ENCODE measurements around the gene YBX2. TPM values are rescaled to one million over a fixed set of nuclear protein-coding genes. Genes with fewer than 3 reads are reported as not detected.

Gene YBX2
- total and polyA plus RNA-seq, 2 experiments from 2014 or later = 0.22 TPM; not detected in 1

DNA sequence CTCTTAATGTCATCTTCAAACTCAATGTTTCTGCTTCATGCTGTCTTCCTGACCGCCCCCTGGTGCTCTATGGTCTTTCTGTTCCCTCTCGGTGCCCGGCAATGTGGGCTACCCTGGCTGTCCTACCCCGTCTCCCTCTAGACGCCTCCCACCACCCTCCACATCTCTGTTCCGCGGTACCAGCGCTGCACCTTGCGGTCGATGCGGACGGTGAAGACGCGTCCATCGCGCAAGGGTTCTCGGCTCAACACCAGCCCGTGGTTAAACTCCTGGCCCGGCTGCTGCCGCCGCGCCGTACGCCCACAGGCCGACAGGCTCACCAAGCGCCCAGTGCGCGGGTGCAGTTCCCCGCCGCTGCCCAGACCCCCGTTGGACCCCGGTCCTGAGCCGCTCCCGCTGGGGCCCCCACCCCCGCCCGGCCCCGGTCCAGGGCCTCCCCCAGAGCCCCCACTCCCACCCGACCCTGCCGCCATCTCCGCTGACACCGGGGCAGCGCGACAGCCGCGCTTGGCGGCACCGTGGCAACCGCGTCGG lies 34.5 kb upstream of the YBX2 start, which contains the start of gene NEURL4:
TSS of gene NEURL4 (minus strand) at position 496 of the 534 bp plus-strand sequence. CDS start at position 473, 23 bp downstream.
- Histone ChIP-seq H3K4me2 (ENCODE audit: unreplicated experiment) (peak within 1 kb of the TSS; percentile 88), H3F3A (ENCODE audit: insufficient read depth) (no peaks in the 10 kb centered on the region), H3K9me2 (ENCODE audit: insufficient read depth) (no peaks in the 10 kb centered on the region), H3K4me1 (ENCODE audit: insufficient read depth) (peaks cover 7% of the 10 kb centered on the region; the same call in 1 of the 2 replicates), H4K20me1 (ENCODE audit: insufficient read depth) (no peaks in the 10 kb centered on the region), H3K27ac (peak within 1 kb of the TSS; percentile 60), H3K79me2 (ENCODE audit: insufficient read depth) (peaks cover 21% of the 10 kb centered on the region), H3K36me3 (ENCODE audit: low read depth) (no peaks in the 10 kb centered on the region; the same call in 1 of the 2 replicates), H3K9ac (peak within 1 kb of the TSS; percentile 80), H3K27me3 (replicated peaks; ENCODE audit: insufficient read depth) (no peaks in the 10 kb centered on the region), H3K4me3 (peak within 1 kb of the TSS; percentile 83), H2AFZ (peak within 1 kb of the TSS; percentile 87), H3K9me3 (ENCODE audit: low read depth) (no peaks in the 10 kb centered on the region)
- 0 to 2% methylated on average over 35 to 49 of the region's 50 CpGs for WGBS, 2 experiments (ENCODE audit: low coverage in 1 of 2, low lambda C conversion rate in 2 of 2, missing lambda C conversion rate in 2 of 2)
- no peak for TF ChIP-seq EZH2phosphoT487 (IDR thresholded peaks at IDR 0.05; ENCODE audit: insufficient read depth, low read depth)
- TF ChIP-seq EZH2 (IDR thresholded peaks at IDR 0.05; ENCODE audit: insufficient read depth, poor library complexity, severe bottlenecking) = no peak
- in situ Hi-C loops (cut with MboI) = no loop called here
- DNase-seq = peak; percentile 76

DNA sequence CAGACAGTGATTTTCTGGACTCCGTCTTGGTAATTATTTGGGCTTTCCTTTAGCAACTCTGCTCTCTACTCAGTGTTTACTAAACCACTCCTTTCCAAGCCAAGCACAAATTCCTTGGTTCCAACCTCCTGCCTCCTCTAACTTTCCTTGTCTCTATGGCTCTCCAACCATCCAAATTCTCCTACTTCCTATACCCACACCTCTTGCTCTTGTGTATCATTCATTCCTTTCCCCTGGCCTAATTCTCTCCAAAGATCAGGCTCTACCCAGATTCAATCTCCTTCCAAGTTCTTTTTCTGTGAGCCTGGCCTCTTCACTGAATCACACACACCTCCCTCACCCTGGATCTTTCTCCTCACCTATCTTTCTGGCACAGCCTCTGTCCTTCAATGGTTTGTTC lies 33.6 kb upstream of the YBX2 start:
- Histone ChIP-seq H3K4me3 (peak overlapping the region; percentile 83), H3K79me2 (ENCODE audit: insufficient read depth) (peaks cover 21% of the 10 kb centered on the region), H3F3A (ENCODE audit: insufficient read depth) (no peaks in the 10 kb centered on the region), H3K36me3 (ENCODE audit: low read depth) (peaks cover 7% of the 10 kb centered on the region; the same call in 1 of the 2 replicates), H3K9me3 (ENCODE audit: low read depth) (no peaks in the 10 kb centered on the region), H3K9ac (peak overlapping the region; percentile 80), H3K9me2 (ENCODE audit: insufficient read depth) (no peaks in the 10 kb centered on the region), H3K27me3 (replicated peaks; ENCODE audit: insufficient read depth) (no peaks in the 10 kb centered on the region), H4K20me1 (ENCODE audit: insufficient read depth) (no peaks in the 10 kb centered on the region), H3K4me1 (ENCODE audit: insufficient read depth) (peaks cover 7% of the 10 kb centered on the region; the same call in 1 of the 2 replicates), H3K27ac (no peak overlapping the region), H2AFZ (no peak overlapping the region), H3K4me2 (ENCODE audit: unreplicated experiment) (peak overlapping the region; percentile 88)
- DNase-seq = no peak
- in situ Hi-C loops (cut with MboI) = no loop called here
- 56 to 67% methylated on average over 1 of the region's 1 CpG for WGBS, 2 experiments (ENCODE audit: low coverage in 1 of 2, low lambda C conversion rate in 2 of 2, missing lambda C conversion rate in 2 of 2)
- TF ChIP-seq EZH2phosphoT487 (IDR thresholded peaks at IDR 0.05; ENCODE audit: insufficient read depth, low read depth) (no peak), EZH2 (IDR thresholded peaks at IDR 0.05; ENCODE audit: insufficient read depth, poor library complexity, severe bottlenecking) (no peak)

- Histone ChIP-seq H2AFZ (no peak overlapping the region), H3F3A (ENCODE audit: insufficient read depth) (no peaks in the 10 kb centered on the region), H3K27ac (no peak overlapping the region), H3K4me1 (ENCODE audit: insufficient read depth) (peaks cover 7% of the 10 kb centered on the region; the same call in 1 of the 2 replicates), H3K27me3 (replicated peaks; ENCODE audit: insufficient read depth) (no peaks in the 10 kb centered on the region), H3K36me3 (ENCODE audit: low read depth) (peaks cover 7% of the 10 kb centered on the region; the same call in 1 of the 2 replicates), H3K9me3 (ENCODE audit: low read depth) (no peaks in the 10 kb centered on the region), H4K20me1 (ENCODE audit: insufficient read depth) (no peaks in the 10 kb centered on the region), H3K9ac (no peak overlapping the region), H3K4me3 (no peak overlapping the region), H3K4me2 (ENCODE audit: unreplicated experiment) (peak overlapping the region; percentile 88), H3K9me2 (ENCODE audit: insufficient read depth) (no peaks in the 10 kb centered on the region), H3K79me2 (ENCODE audit: insufficient read depth) (peaks cover 21% of the 10 kb centered on the region)
- TF ChIP-seq EZH2 (IDR thresholded peaks at IDR 0.05; ENCODE audit: insufficient read depth, poor library complexity, severe bottlenecking) (no peak), EZH2phosphoT487 (IDR thresholded peaks at IDR 0.05; ENCODE audit: insufficient read depth, low read depth) (no peak)
- no peak for DNase-seq
- in situ Hi-C loops (cut with MboI) = no loop called here
- 85 to 89% methylated on average over 17 of the region's 17 CpGs for WGBS, 2 experiments (ENCODE audit: low coverage in 1 of 2, low lambda C conversion rate in 2 of 2, missing lambda C conversion rate in 2 of 2)
Observed at GRCh38 chr17:7327501-7327900, 33.1 kb upstream of the YBX2 start.

GRCh38 chr17:7327056-7327455 lies 32.6 kb upstream of the YBX2 start:
- Histone ChIP-seq H2AFZ (no peak overlapping the region), H3K4me1 (ENCODE audit: insufficient read depth) (peaks cover 7% of the 10 kb centered on the region; the same call in 1 of the 2 replicates), H4K20me1 (ENCODE audit: insufficient read depth) (no peaks in the 10 kb centered on the region), H3K4me2 (ENCODE audit: unreplicated experiment) (no peak overlapping the region), H3K9ac (no peak overlapping the region), H3K4me3 (no peak overlapping the region), H3K36me3 (ENCODE audit: low read depth) (peaks cover 7% of the 10 kb centered on the region; the same call in 1 of the 2 replicates), H3K9me2 (ENCODE audit: insufficient read depth) (no peaks in the 10 kb centered on the region), H3K27ac (no peak overlapping the region), H3K9me3 (ENCODE audit: low read depth) (no peaks in the 10 kb centered on the region), H3K79me2 (ENCODE audit: insufficient read depth) (peaks cover 21% of the 10 kb centered on the region), H3F3A (ENCODE audit: insufficient read depth) (no peaks in the 10 kb centered on the region), H3K27me3 (replicated peaks; ENCODE audit: insufficient read depth) (no peaks in the 10 kb centered on the region)
- WGBS, 2 experiments (ENCODE audit: low coverage in 1 of 2, low lambda C conversion rate in 2 of 2, missing lambda C conversion rate in 2 of 2) = 92 to 95% methylated on average over 7 of the region's 7 CpGs
- TF ChIP-seq EZH2phosphoT487 (IDR thresholded peaks at IDR 0.05; ENCODE audit: insufficient read depth, low read depth) = no peak
- no peak for TF ChIP-seq EZH2 (IDR thresholded peaks at IDR 0.05; ENCODE audit: insufficient read depth, poor library complexity, severe bottlenecking)
- in situ Hi-C loops (cut with MboI) = no loop called here
- DNase-seq = no peak
